Breast epithelium (tissue), 4 donors: Measurements from ENCODE around the gene KLHL11. TPM values are rescaled to one million over a fixed set of nuclear protein-coding genes. Genes with fewer than 3 reads are reported as not detected.

Experiments used
- DNase-seq, 2 donors: peaks; one replicate each; pipeline ENCODE4 v3.0.0-alpha.2; 2019; ENCODE audit warnings: low spot score in 2 of 2
- H3K27ac ChIP-seq, 2 donors: fragments of 200-600 bp; sonication (generic) in 1 of 2; one replicate each; pipeline ENCODE4 v1.5.1; 2016 to 2019; ENCODE audit warnings: mild to moderate bottlenecking in 1 of 2
- H3K27me3 ChIP-seq, 2 donors: fragments of 200-600 bp; sonication (generic) in 1 of 2; one replicate each; pipeline versions ENCODE4 v1.5.1 to v1.6.0; 2017 to 2019; ENCODE audit warnings: control low read depth in 1 of 2, mild to moderate bottlenecking in 1 of 2
- H3K36me3 ChIP-seq: fragments of 200-600 bp; one replicate; pipeline ENCODE4 v1.5.1; 2019
- H3K4me1 ChIP-seq, 2 donors: fragments of 200-600 bp; sonication (generic); one replicate each; pipeline ENCODE4 v1.5.1; 2016 to 2019; ENCODE audit warnings: control low read depth in 1 of 2
- H3K4me3 ChIP-seq, 3 donors: fragments of 200-600 bp; sonication (generic); 1 replicate in 2 of 3; 2 replicates in 1 of 3; pipeline ENCODE4 v1.5.1; 2016 to 2019; ENCODE audit warnings: mild to moderate bottlenecking in 3 of 3, moderate library complexity in 2 of 3
- H3K9me3 ChIP-seq, 2 donors: fragments of 200-600 bp; sonication (generic) in 1 of 2; one replicate each; pipeline ENCODE4 v1.5.1; 2016 to 2019; ENCODE audit warnings: control low read depth in 1 of 2
- CTCF ChIP-seq, 3 donors: fragments of 450-650 bp; IDR thresholded peaks; one replicate each; pipeline ENCODE4 v1.5.1; 2016 to 2017; ENCODE audit warnings: antibody characterized with exemption in 3 of 3, mild to moderate bottlenecking in 3 of 3, moderate library complexity in 3 of 3
- POLR2A ChIP-seq: fragments of 450-650 bp; IDR thresholded peaks from one replicate; pipeline ENCODE4 v1.6.1; 2016; ENCODE audit warnings: antibody characterized with exemption, mild to moderate bottlenecking, moderate library complexity
- POLR2AphosphoS5 ChIP-seq, 3 donors: sonication (generic); formaldehyde crosslinking; IDR thresholded peaks; one replicate each; pipeline ENCODE4 v1.6.1; 2017; ENCODE audit warnings: antibody characterized with exemption in 3 of 3
- intact Hi-C: fragments of 100-400 bp; cut with DNase I; formaldehyde crosslinking; loops from one replicate; pipeline ENCODE4 v1.15.1; 2023; ENCODE audit warnings: low total_unique reads
- total RNA-seq, 3 donors: library from RNA; depleted of rRNA; stranded (reverse); fragments of >200 nt; gene quantifications; one replicate each; pipeline ENCODE4 v1.1.0, GENCODE V29; 2016

Gene KLHL11
- total RNA-seq, 3 donors from 2014 or later = 22.6 to 35.7 (median 25.1) TPM

- DNase-seq = no peak
- intact Hi-C loops = no loop called here
- H3K27me3 ChIP-seq = no peaks in the 10 kb centered on the region
- H3K36me3 ChIP-seq = no peaks in the 10 kb centered on the region
- H3K27ac ChIP-seq = no peak overlapping the region
- H3K9me3 ChIP-seq = no peaks in the 10 kb centered on the region
- no peak for TF ChIP-seq POLR2A
- TF ChIP-seq POLR2AphosphoS5 (IDR thresholded peaks at IDR 0.05) = no peak
- TF ChIP-seq CTCF (IDR thresholded peaks at IDR 0.05) = no peak
- no peak overlapping the region for H3K4me3 ChIP-seq
- peaks cover 3 to 6% of the 10 kb centered on the region in 2 donors for H3K4me1 ChIP-seq
Measured at GRCh38 chr17:41806685-41807445, 58.4 kb downstream of the KLHL11 start.

Other genes with a start within 250 kb of the KLHL11 start
- gene KRT17, start 240.8 kb downstream of the KLHL11 start, total RNA-seq = 1,000 to 10,000 TPM in 2 of 3 donors, 1 to 10 TPM in 1; 1.9 to 1,676 (median 1,373) TPM
- gene EIF1, start 176.5 kb downstream of the KLHL11 start, total RNA-seq = 100 to 1,000 TPM; 217 to 850 (median 260) TPM
- gene GAST, start 153.1 kb downstream of the KLHL11 start, total RNA-seq = not detected
- 1 to 10 TPM in 1 of 3 donors, under 1 TPM in 1, not detected in 1; 0.33 to 2.2 TPM for gene HAP1, start 130.8 kb downstream of the KLHL11 start, total RNA-seq
- gene JUP, start 78.7 kb downstream of the KLHL11 start, total RNA-seq = 100 to 1,000 TPM; 107 to 158 (median 121) TPM
- 10 to 100 TPM in 2 of 3 donors, 1 to 10 TPM in 1; 6.2 to 19.0 (median 14.9) TPM for gene P3H4, start 53.5 kb downstream of the KLHL11 start, total RNA-seq
- gene FKBP10, start 52.4 kb downstream of the KLHL11 start, total RNA-seq = 10 to 100 TPM; 35.9 to 43.3 (median 39.4) TPM
- gene NT5C3B, start 29.2 kb downstream of the KLHL11 start, total RNA-seq = 10 to 100 TPM; 50.2 to 83.9 (median 60.6) TPM
- gene KLHL10, start 27.6 kb downstream of the KLHL11 start, total RNA-seq = under 1 TPM in 2 of 3 donors, not detected in 1; 0.80 to 0.88 TPM
- 10 to 100 TPM; 50.1 to 84.2 (median 66.3) TPM for gene ACLY, start 53.5 kb upstream of the KLHL11 start, total RNA-seq
- gene ODAD4, start 65.2 kb upstream of the KLHL11 start, total RNA-seq = 1 to 10 TPM in 2 of 3 donors, under 1 TPM in 1; 0.48 to 3.2 (median 1.6) TPM
- gene CNP, start 101.4 kb upstream of the KLHL11 start, total RNA-seq = 10 to 100 TPM; 51.8 to 55.5 (median 53.7) TPM
- 10 to 100 TPM; 69.7 to 73.7 (median 70.4) TPM for gene DNAJC7, start 152.0 kb upstream of the KLHL11 start, total RNA-seq
- gene NKIRAS2, start 154.7 kb upstream of the KLHL11 start, total RNA-seq = 10 to 100 TPM; 21.6 to 33.8 (median 22.5) TPM
- 1 to 10 TPM; 1.3 to 4.0 (median 2.3) TPM for gene C17orf113, start 185.2 kb upstream of the KLHL11 start, total RNA-seq
- gene ZNF385C, start 233.1 kb upstream of the KLHL11 start, total RNA-seq = 1 to 10 TPM in 1 of 3 donors, under 1 TPM in 2; 0.48 to 1.0 (median 0.66) TPM
- gene DHX58, start 247.3 kb upstream of the KLHL11 start, total RNA-seq = 10 to 100 TPM; 13.1 to 22.8 (median 13.4) TPM